ENCODE data around the gene MROH2B.
A peak's percentile ranks its signal among the peaks of the same experiment; 100 is the strongest.

MROH2B gene

GRCh38 chr5:41071242-41071641 is at the start of gene MROH2B:
TSS of gene MROH2B (minus strand) at chr5:41071342. CDS start at chr5:41070852, 490 bp downstream.
- no peak for DNase-seq (ENCODE audit: low read depth)

GRCh38 chr5:41120600-41120999 is 49.5 kb upstream of the MROH2B start:
- no peak for DNase-seq (ENCODE audit: low read depth)

- no peak for DNase-seq (ENCODE audit: low read depth)
Observed at GRCh38 chr5:41118177-41118576, 47.0 kb upstream of the MROH2B start.

- DNase-seq (ENCODE audit: low read depth), result peak; percentile 72
Observed at GRCh38 chr5:41115281-41115680, 44.1 kb upstream of the MROH2B start.

GRCh38 chr5:41112486-41113455 is 41.6 kb upstream of the MROH2B start:
- DNase-seq (ENCODE audit: low read depth), result peak; percentile 87

- no peak for DNase-seq (ENCODE audit: low read depth)
Observed at GRCh38 chr5:41109186-41109585, 38.0 kb upstream of the MROH2B start.

- DNase-seq (ENCODE audit: low read depth), result no peak
Observed at GRCh38 chr5:41102341-41102740, 31.2 kb upstream of the MROH2B start.

- DNase-seq (ENCODE audit: low read depth), result no peak
Observed at GRCh38 chr5:41097642-41098041, 26.5 kb upstream of the MROH2B start.

- DNase-seq (ENCODE audit: low read depth), result no peak
Observed at GRCh38 chr5:41095324-41096101, 24.4 kb upstream of the MROH2B start.

GRCh38 chr5:41094871-41095270 is 23.7 kb upstream of the MROH2B start:
- no peak for DNase-seq (ENCODE audit: low read depth)

GRCh38 chr5:41093803-41094202 is 22.7 kb upstream of the MROH2B start:
- DNase-seq (ENCODE audit: low read depth), result no peak

GRCh38 chr5:41087461-41087860 is 16.3 kb upstream of the MROH2B start:
- peak; percentile 66 for DNase-seq (ENCODE audit: low read depth)

- DNase-seq (ENCODE audit: low read depth), result no peak
Observed at GRCh38 chr5:41083306-41083705, 12.2 kb upstream of the MROH2B start.

- DNase-seq (ENCODE audit: low read depth), result peak; percentile 62
Observed at GRCh38 chr5:41071975-41072374, 833 bp upstream of the MROH2B start.

- DNase-seq (ENCODE audit: low read depth), result no peak
Observed at GRCh38 chr5:41067714-41068568, 3.2 kb downstream of the MROH2B start.

- no peak for DNase-seq (ENCODE audit: low read depth)
Observed at GRCh38 chr5:41065691-41066335, 5.3 kb downstream of the MROH2B start.

- DNase-seq (ENCODE audit: low read depth), result no peak
Observed at GRCh38 chr5:41057940-41058339, 13.2 kb downstream of the MROH2B start.

- DNase-seq (ENCODE audit: low read depth), result no peak
Observed at GRCh38 chr5:41057231-41057630, 13.9 kb downstream of the MROH2B start.

- DNase-seq (ENCODE audit: low read depth), result no peak
Observed at GRCh38 chr5:41048986-41049385, 22.2 kb downstream of the MROH2B start.

- no peak for DNase-seq (ENCODE audit: low read depth)
Observed at GRCh38 chr5:41043109-41043747, 27.9 kb downstream of the MROH2B start.

GRCh38 chr5:41032973-41033372 is 38.2 kb downstream of the MROH2B start:
- no peak for DNase-seq (ENCODE audit: low read depth)

All from HS-5 (cell line).